Breast epithelium (tissue), 4 donors: ENCODE data around the gene BHLHE41. TPM values are rescaled to one million over a fixed set of nuclear protein-coding genes. Genes with fewer than 3 reads are reported as not detected.

ENCODE experiments used
- DNase-seq, 2 donors: peaks; one replicate each; pipeline ENCODE4 v3.0.0-alpha.2; 2019; ENCODE audit warnings: low spot score in 2 of 2
- H3K27ac ChIP-seq, 2 donors: fragments of 200-600 bp; sonication (generic) in 1 of 2; one replicate each; pipeline ENCODE4 v1.5.1; 2016 to 2019; ENCODE audit warnings: mild to moderate bottlenecking in 1 of 2
- H3K27me3 ChIP-seq, 2 donors: fragments of 200-600 bp; sonication (generic) in 1 of 2; one replicate each; pipeline versions ENCODE4 v1.5.1 to v1.6.0; 2017 to 2019; ENCODE audit warnings: control low read depth in 1 of 2, mild to moderate bottlenecking in 1 of 2
- H3K36me3 ChIP-seq: fragments of 200-600 bp; one replicate; pipeline ENCODE4 v1.5.1; 2019
- H3K4me1 ChIP-seq, 2 donors: fragments of 200-600 bp; sonication (generic); one replicate each; pipeline ENCODE4 v1.5.1; 2016 to 2019; ENCODE audit warnings: control low read depth in 1 of 2
- H3K4me3 ChIP-seq, 3 donors: fragments of 200-600 bp; sonication (generic); 1 replicate in 2 of 3; 2 replicates in 1 of 3; pipeline ENCODE4 v1.5.1; 2016 to 2019; ENCODE audit warnings: mild to moderate bottlenecking in 3 of 3, moderate library complexity in 2 of 3
- H3K9me3 ChIP-seq, 2 donors: fragments of 200-600 bp; sonication (generic) in 1 of 2; one replicate each; pipeline ENCODE4 v1.5.1; 2016 to 2019; ENCODE audit warnings: control low read depth in 1 of 2
- CTCF ChIP-seq, 3 donors: fragments of 450-650 bp; IDR thresholded peaks; one replicate each; pipeline ENCODE4 v1.5.1; 2016 to 2017; ENCODE audit warnings: antibody characterized with exemption in 3 of 3, mild to moderate bottlenecking in 3 of 3, moderate library complexity in 3 of 3
- POLR2A ChIP-seq: fragments of 450-650 bp; IDR thresholded peaks from one replicate; pipeline ENCODE4 v1.6.1; 2016; ENCODE audit warnings: antibody characterized with exemption, mild to moderate bottlenecking, moderate library complexity
- POLR2AphosphoS5 ChIP-seq, 3 donors: sonication (generic); formaldehyde crosslinking; IDR thresholded peaks; one replicate each; pipeline ENCODE4 v1.6.1; 2017; ENCODE audit warnings: antibody characterized with exemption in 3 of 3
- intact Hi-C: fragments of 100-400 bp; cut with DNase I; formaldehyde crosslinking; loops from one replicate; pipeline ENCODE4 v1.15.1; 2023; ENCODE audit warnings: low total_unique reads
- total RNA-seq, 3 donors: library from RNA; depleted of rRNA; stranded (reverse); fragments of >200 nt; gene quantifications; one replicate each; pipeline ENCODE4 v1.1.0, GENCODE V29; 2016

BHLHE41 gene
- total RNA-seq, 3 donors from 2014 or later, result 5.6 to 29.7 (median 9.2) TPM

- H3K27me3 ChIP-seq, result no peaks in the 10 kb centered on the region
- H3K4me1 ChIP-seq, result no peaks in the 10 kb centered on the region
- no peak overlapping the region for H3K27ac ChIP-seq
- H3K4me3 ChIP-seq, result no peak overlapping the region
- no peak for DNase-seq
- TF ChIP-seq POLR2AphosphoS5 (IDR thresholded peaks at IDR 0.05) (no peak), POLR2A (no peak), CTCF (IDR thresholded peaks at IDR 0.05) (no peak)
- intact Hi-C loops, result no loop called here
- H3K36me3 ChIP-seq, result no peaks in the 10 kb centered on the region
- H3K9me3 ChIP-seq, result no peaks in the 10 kb centered on the region
These were observed 21.9 kb downstream of the BHLHE41 start for GRCh38 chr12:26102953-26103352.

DNA sequence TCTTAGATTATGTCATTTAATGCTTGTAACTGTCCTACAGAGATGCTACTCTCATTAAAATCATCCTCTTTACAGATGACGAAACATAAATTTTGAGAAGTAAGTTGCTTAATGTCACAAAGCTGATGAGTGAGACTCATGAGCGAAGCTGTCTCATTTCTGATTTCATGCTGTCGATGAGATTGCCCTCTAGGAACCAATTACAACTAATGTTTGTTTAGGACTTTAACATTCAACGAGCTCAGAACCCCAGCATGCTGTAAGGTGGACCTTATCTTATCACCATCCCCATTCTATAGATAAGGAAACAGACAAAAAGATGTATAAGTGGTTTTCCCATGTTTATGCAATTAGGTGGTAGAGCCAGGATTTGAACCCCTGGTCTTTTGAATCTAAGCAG is 23.1 kb downstream of the BHLHE41 start:
- no peak for DNase-seq
- Histone ChIP-seq H3K27ac (peak overlapping the region in 1 of 2 donors; percentile 17), H3K27me3 (no peaks in the 10 kb centered on the region), H3K4me3 (no peak overlapping the region), H3K4me1 (no peaks in the 10 kb centered on the region), H3K9me3 (no peaks in the 10 kb centered on the region), H3K36me3 (no peaks in the 10 kb centered on the region)
- intact Hi-C loops, result no loop called here
- TF ChIP-seq POLR2A (no peak), CTCF (IDR thresholded peaks at IDR 0.05) (no peak), POLR2AphosphoS5 (IDR thresholded peaks at IDR 0.05) (no peak)

DNA sequence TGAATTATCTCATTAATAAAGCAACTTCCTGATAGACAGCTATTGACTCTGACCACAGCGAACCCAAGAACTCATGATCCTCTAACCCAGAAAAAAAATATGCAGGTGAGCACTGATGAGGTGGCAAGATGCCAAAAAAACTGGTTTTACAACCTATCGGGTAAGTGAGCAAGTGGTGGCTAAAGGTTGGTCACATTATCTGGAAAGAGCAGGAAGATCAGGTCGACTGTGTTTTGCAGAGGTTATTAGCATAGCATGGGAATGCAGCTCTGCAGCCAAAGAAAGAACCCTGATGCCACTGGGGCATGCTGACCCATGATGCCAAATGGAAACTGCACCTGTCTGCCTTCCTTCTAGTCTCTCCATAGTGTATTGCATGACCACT is 23.5 kb downstream of the BHLHE41 start:
- Histone ChIP-seq H3K9me3 (no peaks in the 10 kb centered on the region), H3K27ac (peak overlapping the region; percentile 71 to 78), H3K4me1 (no peaks in the 10 kb centered on the region), H3K4me3 (no peak overlapping the region), H3K27me3 (no peaks in the 10 kb centered on the region), H3K36me3 (no peaks in the 10 kb centered on the region)
- intact Hi-C loops, result no loop called here
- DNase-seq, result peak in 1 of 2 donors; percentile 70
- TF ChIP-seq POLR2AphosphoS5 (IDR thresholded peaks at IDR 0.05) (peak in 1 of 3 donors; percentile 64), POLR2A (no peak), CTCF (IDR thresholded peaks at IDR 0.05) (no peak)

DNA sequence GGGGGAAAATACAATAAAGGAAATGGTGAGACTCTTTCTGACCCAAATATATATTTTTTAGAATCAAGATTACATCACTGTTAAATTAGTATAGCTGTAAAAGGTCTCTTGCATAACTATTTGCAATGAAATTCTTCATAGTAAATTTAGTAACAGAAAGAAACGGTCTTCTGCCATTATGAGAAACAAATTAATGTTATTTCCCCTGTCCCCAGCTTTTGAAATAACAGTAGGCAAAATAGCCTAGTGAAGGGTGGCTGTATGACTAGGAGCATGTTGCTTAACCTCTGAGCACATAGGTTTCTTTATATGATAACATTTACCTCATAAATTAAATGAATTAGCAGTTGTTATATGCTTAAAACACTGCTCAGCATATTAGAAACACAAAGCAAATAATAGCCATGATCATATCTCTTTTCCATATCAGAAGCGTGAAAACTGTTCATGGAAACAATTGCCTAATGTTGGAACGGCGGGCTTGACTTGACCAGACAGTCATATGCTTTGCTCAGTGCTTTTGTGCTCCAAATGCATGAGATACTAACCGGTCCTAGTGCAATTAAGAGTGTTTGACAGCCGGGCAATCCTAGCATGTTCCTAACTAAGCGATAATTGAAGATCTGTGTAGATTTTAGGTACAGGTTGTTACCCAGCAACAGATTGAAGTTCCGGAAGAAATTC is 24.0 kb downstream of the BHLHE41 start:
- no peaks in the 10 kb centered on the region for H3K4me1 ChIP-seq
- H3K27ac ChIP-seq, result peak overlapping the region; percentile 71 to 78
- TF ChIP-seq POLR2A (no peak), POLR2AphosphoS5 (IDR thresholded peaks at IDR 0.05) (no peak), CTCF (IDR thresholded peaks at IDR 0.05) (no peak)
- H3K27me3 ChIP-seq, result no peaks in the 10 kb centered on the region
- intact Hi-C loops, result no loop called here
- H3K36me3 ChIP-seq, result no peaks in the 10 kb centered on the region
- H3K9me3 ChIP-seq, result no peaks in the 10 kb centered on the region
- no peak for DNase-seq
- no peak overlapping the region for H3K4me3 ChIP-seq

DNA sequence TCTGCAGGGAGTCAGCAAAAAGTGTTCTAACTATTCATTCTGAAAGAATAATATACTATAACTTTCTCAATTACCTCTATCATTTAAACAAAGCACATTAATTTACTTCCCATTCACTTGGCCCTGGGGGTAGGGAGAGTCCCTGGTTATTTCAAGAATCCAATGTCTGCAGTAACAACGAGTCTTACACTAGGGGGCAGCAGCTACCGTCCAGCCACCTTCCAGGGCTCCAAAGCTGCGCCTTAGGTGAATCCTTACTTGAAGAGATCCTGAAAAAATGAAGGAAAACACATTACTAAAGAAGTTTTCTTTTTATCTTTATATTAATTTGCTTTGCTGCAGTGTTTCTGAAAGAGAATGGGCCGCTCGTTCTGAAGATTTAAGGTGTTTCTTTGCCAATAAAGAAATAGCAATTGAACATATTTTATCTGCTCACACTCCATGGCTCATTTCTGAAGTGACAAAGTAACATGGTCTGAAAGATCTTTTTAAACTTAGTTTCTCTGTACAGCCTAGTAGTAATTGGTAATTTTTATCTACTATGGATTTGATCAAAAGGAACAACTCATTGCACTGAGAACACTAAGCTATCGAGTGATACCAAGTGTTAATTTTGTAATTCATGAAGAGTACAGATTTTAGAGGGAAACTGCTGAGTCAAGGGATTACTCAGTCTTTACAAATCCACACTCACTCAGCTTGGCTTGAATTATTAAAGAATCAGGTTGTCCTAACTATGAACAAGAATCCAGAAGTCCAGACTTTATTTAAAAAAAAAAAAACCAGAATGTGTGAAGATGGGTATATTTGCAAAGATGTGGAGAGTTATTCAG is 27.6 kb downstream of the BHLHE41 start:
- H3K9me3 ChIP-seq, result no peaks in the 10 kb centered on the region
- TF ChIP-seq CTCF (IDR thresholded peaks at IDR 0.05) (peak; percentile 82 to 92 (median 90)), POLR2AphosphoS5 (IDR thresholded peaks at IDR 0.05) (no peak), POLR2A (no peak)
- no peak overlapping the region for H3K4me3 ChIP-seq
- no peak overlapping the region for H3K27ac ChIP-seq
- no peaks in the 10 kb centered on the region for H3K27me3 ChIP-seq
- intact Hi-C loops, result no loop called here
- peak; percentile 45 to 68 for DNase-seq
- no peaks in the 10 kb centered on the region for H3K36me3 ChIP-seq
- no peaks in the 10 kb centered on the region for H3K4me1 ChIP-seq
